ENCODE results near the gene DISC1.
"Not testable (repeated sequence)": the region's sequence is repeated elsewhere in the genome, so short reads cannot be mapped to it uniquely, and the experiment has no call there.

The DISC1 gene

DNA sequence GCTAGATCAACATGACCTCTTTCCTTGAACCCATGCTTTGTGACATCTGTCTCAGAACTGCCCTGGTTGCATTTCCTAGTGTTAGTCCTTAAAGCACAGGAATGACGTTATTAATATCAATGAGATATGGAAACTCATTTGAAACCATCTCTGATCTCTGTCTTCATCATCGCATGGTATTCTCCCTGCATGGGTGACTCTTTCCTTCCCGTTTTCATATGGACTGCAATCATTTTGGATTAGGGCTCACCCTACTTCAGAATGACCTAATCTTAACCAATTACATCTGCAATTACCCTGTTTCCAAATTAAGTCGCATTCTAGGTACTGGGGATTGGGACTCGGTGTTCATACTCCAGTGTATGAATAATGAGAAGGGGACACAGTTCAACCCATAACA, 41.7 kb upstream of the DISC1 start:
- TF ChIP-seq, protein P1, sequence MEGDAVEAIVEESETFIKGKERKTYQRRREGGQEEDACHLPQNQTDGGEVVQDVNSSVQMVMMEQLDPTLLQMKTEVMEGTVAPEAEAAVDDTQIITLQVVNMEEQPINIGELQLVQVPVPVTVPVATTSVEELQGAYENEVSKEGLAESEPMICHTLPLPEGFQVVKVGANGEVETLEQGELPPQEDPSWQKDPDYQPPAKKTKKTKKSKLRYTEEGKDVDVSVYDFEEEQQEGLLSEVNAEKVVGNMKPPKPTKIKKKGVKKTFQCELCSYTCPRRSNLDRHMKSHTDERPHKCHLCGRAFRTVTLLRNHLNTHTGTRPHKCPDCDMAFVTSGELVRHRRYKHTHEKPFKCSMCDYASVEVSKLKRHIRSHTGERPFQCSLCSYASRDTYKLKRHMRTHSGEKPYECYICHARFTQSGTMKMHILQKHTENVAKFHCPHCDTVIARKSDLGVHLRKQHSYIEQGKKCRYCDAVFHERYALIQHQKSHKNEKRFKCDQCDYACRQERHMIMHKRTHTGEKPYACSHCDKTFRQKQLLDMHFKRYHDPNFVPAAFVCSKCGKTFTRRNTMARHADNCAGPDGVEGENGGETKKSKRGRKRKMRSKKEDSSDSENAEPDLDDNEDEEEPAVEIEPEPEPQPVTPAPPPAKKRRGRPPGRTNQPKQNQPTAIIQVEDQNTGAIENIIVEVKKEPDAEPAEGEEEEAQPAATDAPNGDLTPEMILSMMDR (IDR thresholded peaks at IDR 0.05; ENCODE audit: low read length, missing control alignments) = no peak
- no peak overlapping the region for H3K4me3 ChIP-seq (replicated peaks; ENCODE audit: low read depth, low read length)
- no peak for DNase-seq (ENCODE audit: low read depth)

DNA sequence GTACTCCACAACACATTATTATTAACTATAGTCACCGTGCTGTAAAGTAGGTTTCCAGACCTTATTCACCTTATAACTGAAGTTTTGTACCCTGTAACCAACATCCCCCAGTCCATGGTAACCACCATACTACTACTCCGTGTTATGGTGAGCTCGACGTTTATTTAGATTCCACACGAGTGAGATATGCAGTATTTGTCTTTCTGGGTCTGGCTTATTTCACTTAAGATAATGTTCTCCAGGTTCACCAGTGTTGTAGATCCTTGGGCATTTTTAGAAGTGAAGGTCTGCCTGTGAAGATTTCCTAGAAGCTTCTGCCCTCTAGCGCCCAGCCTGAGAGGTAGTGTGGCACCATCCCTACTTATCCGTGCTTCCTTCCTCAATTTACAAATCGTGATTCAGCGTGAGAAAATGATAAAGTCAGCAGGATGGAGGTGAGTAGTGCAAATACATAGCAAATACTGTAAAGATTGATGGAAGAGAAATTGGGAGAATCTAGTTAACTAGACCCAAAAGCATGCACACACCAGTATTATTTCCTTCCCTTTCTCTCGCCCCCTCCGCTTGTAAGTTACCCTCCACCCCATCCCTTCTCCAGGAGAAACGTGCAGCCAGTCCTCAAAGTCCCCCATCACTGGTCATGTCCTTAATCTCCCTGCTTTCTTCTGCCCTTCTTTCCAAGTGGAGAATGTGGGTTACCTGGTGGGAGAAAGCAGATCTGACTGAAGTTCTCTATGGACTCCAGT, 36.0 kb upstream of the DISC1 start:
- TF ChIP-seq, protein P1 (IDR thresholded peaks at IDR 0.05; ENCODE audit: low read length, missing control alignments) = peak; percentile 90
- no peak overlapping the region for H3K4me3 ChIP-seq (replicated peaks; ENCODE audit: low read depth, low read length)
- peak; percentile 82 for DNase-seq (ENCODE audit: low read depth)

DNA sequence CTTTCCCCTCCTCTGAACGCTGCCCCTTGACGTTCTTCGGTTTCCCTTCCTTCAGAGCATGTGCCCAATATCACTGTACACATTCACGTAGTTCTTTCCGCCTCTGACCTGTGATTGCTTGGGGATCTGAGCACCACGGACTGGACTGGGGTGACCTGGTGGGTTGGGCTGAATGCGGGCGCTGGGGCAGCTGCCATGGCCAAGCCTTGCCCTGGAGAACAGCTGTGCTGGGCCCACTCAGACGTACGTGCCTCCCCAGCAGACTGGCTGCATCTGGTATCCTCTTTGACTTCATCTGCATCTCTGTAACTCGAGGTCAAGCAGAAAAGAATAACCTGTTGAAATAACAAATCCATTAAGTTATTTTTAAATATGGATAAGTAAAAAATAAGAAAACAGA, 35.1 kb upstream of the DISC1 start:
- no peak overlapping the region for H3K4me3 ChIP-seq (replicated peaks; ENCODE audit: low read depth, low read length)
- TF ChIP-seq, protein P1 (IDR thresholded peaks at IDR 0.05; ENCODE audit: low read length, missing control alignments) = no peak
- DNase-seq (ENCODE audit: low read depth) = no peak

DNA sequence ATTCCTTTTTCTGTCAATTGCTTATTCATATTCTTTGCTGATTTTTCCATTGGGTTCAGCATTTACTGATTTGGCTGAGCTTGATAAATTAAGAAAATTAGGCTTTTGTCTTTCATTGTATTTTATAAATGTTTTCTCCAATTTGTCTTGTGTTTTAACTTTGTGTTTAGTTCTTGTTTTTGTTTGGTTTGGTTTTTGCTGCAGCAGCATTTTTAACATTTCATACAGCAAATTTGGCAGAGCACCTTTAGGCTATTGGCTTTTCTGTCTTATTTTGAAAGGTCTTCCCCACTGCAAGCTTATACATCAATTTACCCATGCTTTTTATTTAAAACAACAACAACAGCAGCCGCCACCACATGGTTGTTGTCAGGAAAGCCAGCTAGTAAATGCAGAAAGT, 33.8 kb upstream of the DISC1 start:
- H3K4me3 ChIP-seq (replicated peaks; ENCODE audit: low read depth, low read length) = no peak overlapping the region
- no peak for DNase-seq (ENCODE audit: low read depth)
- TF ChIP-seq, protein P1 (IDR thresholded peaks at IDR 0.05; ENCODE audit: low read length, missing control alignments) = no peak

DNA sequence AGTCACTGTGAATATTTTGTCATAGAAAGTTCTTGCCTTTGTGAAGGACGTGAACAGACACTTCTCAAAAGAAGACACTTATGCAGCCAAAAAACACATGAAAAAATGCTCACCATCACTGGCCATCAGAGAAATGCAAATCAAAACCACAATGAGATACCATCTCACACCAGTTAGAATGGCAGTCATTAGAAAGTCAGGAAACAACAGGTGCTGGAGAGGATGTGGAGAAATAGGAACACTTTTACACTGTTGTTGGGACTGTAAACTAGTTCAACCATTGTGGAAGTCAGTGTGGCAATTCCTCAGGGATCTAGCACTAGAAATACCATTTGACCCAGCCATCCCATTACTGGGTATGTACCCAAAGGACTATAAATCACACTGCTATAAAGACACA, 33.3 kb upstream of the DISC1 start:
- not testable (repeated sequence) for DNase-seq (ENCODE audit: low read depth); H3K4me3 ChIP-seq (replicated peaks; ENCODE audit: low read depth, low read length)

DNA sequence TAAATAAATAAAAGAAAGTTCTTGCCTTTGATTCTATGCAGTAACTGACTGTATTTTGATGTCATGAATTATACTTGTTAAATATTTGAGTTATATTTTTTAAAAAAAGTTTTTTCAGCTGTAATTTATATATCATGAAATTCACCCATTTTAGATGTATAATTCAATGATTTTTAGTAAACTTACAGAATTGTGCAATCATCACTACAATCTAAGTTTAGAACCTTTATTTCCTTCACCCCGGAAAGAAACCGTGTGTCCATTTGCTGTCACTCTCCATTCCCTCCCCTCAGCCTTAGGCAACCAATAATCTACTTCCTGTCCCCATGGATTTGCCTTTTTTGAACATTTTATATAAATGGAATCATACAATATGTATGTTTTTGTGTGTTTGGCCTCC, 32.5 kb upstream of the DISC1 start:
- TF ChIP-seq, protein P1 (IDR thresholded peaks at IDR 0.05; ENCODE audit: low read length, missing control alignments) = no peak

DNA sequence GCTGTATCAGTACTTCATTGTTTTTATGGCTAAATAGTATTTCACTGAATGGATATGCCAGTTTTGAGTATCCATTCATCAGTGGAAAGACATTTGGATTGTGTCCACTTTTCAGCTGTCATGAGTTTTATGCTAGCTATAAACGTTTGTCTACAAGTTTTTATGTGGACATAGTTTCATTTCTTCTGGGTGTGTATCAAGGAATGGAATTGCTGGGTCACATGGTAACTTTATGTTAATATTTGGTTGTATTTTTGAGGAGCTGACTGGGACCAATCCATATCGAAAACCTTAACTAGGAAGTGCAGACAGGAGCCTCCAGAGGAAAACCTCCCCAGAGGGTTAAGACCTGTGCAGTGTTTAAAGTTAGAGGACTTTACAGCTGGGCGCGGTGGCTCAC, 31.8 kb upstream of the DISC1 start:
- DNase-seq (ENCODE audit: low read depth) = no peak
- TF ChIP-seq, protein P1 (IDR thresholded peaks at IDR 0.05; ENCODE audit: low read length, missing control alignments) = no peak

More for the DNA sequence above, 32.5 kb upstream of the DISC1 start:
- DNase-seq (ENCODE audit: low read depth) = no peak
- no peak overlapping the region for H3K4me3 ChIP-seq (replicated peaks; ENCODE audit: low read depth, low read length)

More for the DNA sequence above, 31.8 kb upstream of the DISC1 start:
- H3K4me3 ChIP-seq (replicated peaks; ENCODE audit: low read depth, low read length) = no peak overlapping the region
